MM.1S (cell line): Measurements from ENCODE around the gene P4HTM.

Experiments used
- CTCF ChIP-seq: fragments of 300-600 bp; sonication (generic); IDR thresholded peaks from 2 replicates; pipeline ENCODE4 v1.5.1; 2016; ENCODE audit warnings: antibody characterized with exemption, low read length, mixed read lengths
- EZH2phosphoT487 ChIP-seq: fragments of 300-600 bp; sonication (generic); IDR thresholded peaks from 2 replicates; pipeline ENCODE4 v1.6.1; 2018; ENCODE audit warnings: antibody characterized with exemption, low read length

GRCh38 chr3:49006408-49007067 lies 16.5 kb downstream of the P4HTM start:
- TF ChIP-seq CTCF, result no peak
- TF ChIP-seq EZH2phosphoT487, result no peak
